Inflammatory macrophage treated with lipopolysaccharide for 1 hour (primary cell): Measurements from ENCODE around the gene NLN.

Experiments
- DNase-seq, 2 donors: peaks; one replicate each; pipeline ENCODE4 v3.0.0-alpha.2; 2020 to 2022

NLN gene

GRCh38 chr5:65721720-65722574, at the start of gene NLN, which contains the start of gene SGTB:
NLN (plus strand) TSS chr5:65722205; CDS start chr5:65722374, 169 bp downstream.
SGTB (minus strand) TSS chr5:65722109; CDS start chr5:65720807, 1,302 bp downstream.
- DNase-seq, result peak; percentile 86 to 90

GRCh38 chr5:65672796-65673195, 49.2 kb upstream of the NLN start:
- peak; percentile 57 to 58 for DNase-seq

GRCh38 chr5:65674749-65675148, 47.3 kb upstream of the NLN start:
- no peak for DNase-seq

- peak; percentile 41 to 48 for DNase-seq
Observed at GRCh38 chr5:65676056-65676455, 45.9 kb upstream of the NLN start.

- no peak for DNase-seq
Observed at GRCh38 chr5:65682148-65682547, 39.9 kb upstream of the NLN start.

GRCh38 chr5:65693121-65693520, 28.9 kb upstream of the NLN start:
- DNase-seq, result no peak

- DNase-seq, result no peak
Observed at GRCh38 chr5:65695162-65695755, 26.7 kb upstream of the NLN start.

GRCh38 chr5:65695896-65696295, 26.1 kb upstream of the NLN start:
- DNase-seq, result no peak

GRCh38 chr5:65696892-65697291, 25.1 kb upstream of the NLN start:
- DNase-seq, result no peak

GRCh38 chr5:65699338-65699737, 22.7 kb upstream of the NLN start:
- DNase-seq, result no peak

- no peak for DNase-seq
Observed at GRCh38 chr5:65702036-65702435, 20.0 kb upstream of the NLN start.

GRCh38 chr5:65704621-65705239, 17.3 kb upstream of the NLN start:
- DNase-seq, result no peak

GRCh38 chr5:65707663-65708062, 14.3 kb upstream of the NLN start:
- DNase-seq, result no peak

GRCh38 chr5:65708145-65708544, 13.9 kb upstream of the NLN start:
- DNase-seq, result peak; percentile 61 to 78

- no peak for DNase-seq
Observed at GRCh38 chr5:65718576-65719310, 3.3 kb upstream of the NLN start.

- DNase-seq, result peak; percentile 63 to 79
Observed at GRCh38 chr5:65721050-65721719, 820 bp upstream of the NLN start.

GRCh38 chr5:65722575-65723403, 784 bp downstream of the NLN start:
- peak; percentile 34 to 38 for DNase-seq

- peak in 1 of 2 donors; percentile 22 for DNase-seq
Observed at GRCh38 chr5:65727491-65728156, 5.6 kb downstream of the NLN start.

GRCh38 chr5:65728218-65728617, 6.2 kb downstream of the NLN start:
- no peak for DNase-seq

GRCh38 chr5:65730910-65731309, 8.9 kb downstream of the NLN start:
- peak; percentile 20 for DNase-seq

GRCh38 chr5:65732046-65732445, 10.0 kb downstream of the NLN start:
- peak; percentile 89 for DNase-seq
